Limb (tissue), 2 donors: Measurements from ENCODE around the gene OR2V1.
"Not testable (repeated sequence)": the region's sequence is repeated elsewhere in the genome, so short reads cannot be mapped to it uniquely, and the experiment has no call there.

Experiments
- DNase-seq, 2 donors: peaks; one replicate each; pipeline ENCODE4 v3.0.0-alpha.2; 2016; ENCODE audit errors: extremely low spot score in 2 of 2

The OR2V1 gene

DNA sequence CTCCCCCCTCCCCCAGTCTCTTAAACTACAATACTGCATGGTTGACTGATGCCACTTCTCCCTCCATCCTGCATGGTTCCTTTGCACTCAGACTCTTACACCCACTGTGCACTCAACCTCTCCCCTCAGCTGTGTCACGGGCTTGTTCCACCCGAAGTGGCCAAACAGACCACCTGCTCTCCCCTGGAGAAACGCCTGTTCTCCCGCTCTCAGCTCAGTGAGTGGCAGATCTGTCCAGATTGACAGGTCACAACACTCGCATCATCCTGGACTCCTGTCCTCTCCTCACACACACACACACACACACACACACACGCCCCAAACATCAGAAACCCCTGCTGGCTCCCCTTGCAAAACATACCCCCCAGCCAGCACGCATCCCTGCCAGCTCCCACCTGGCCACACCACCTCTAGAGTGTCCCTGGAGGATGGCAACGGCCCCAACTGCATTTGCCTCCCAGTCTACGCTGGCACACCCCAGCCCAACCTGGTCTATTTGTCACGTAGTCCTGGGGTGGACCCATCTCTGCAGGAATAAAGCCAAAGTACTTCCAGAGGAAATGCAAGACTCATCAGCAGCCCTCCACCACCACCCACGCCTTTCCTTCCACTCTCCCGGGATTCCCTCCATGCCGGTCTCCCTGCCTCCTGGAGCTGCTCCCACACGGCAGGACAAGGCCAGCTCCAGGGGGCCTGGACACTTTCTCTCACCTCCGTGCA, 2.9 kb downstream of the OR2V1 start:
- DNase-seq = no peak

DNA sequence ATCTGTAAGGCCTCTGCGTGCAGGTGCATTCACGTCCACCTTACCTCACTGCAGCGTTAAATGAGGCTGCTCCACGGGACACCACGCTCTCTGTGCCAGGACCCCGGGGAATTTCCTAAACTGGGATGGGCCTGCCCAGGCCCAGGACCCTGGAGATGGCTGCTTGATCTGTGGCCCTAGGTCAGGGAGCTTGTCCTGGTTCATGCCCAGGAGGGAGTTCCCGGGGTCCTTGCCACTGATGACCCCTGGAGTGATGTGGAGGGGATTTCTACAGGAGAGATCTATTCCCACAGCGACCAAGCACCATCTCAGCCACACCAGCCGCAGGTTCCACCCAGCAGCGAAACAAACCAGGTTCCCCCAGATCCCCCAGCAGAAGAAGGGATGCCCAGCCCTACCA, 3.5 kb downstream of the OR2V1 start:
- no peak for DNase-seq

DNA sequence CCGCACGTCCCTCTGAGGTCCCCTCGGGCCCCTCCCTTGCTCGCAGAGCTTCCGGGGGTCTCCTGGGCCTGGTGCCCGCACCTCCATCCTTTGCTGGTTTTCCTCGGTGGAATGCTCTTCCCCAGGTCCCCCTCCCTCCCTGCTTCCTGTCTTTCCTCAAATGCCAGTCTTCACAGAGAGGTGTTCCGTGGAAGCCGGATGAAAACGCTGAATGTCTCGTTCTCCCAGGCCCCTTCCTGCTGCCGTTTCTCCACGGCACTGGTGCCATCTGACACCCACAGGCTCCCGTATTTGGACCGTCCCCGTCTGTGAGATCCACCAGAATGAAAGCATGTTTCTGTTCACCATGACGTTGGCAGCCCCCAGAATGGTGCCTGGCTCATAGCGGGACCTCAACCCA, 4.1 kb downstream of the OR2V1 start:
- no peak for DNase-seq

DNA sequence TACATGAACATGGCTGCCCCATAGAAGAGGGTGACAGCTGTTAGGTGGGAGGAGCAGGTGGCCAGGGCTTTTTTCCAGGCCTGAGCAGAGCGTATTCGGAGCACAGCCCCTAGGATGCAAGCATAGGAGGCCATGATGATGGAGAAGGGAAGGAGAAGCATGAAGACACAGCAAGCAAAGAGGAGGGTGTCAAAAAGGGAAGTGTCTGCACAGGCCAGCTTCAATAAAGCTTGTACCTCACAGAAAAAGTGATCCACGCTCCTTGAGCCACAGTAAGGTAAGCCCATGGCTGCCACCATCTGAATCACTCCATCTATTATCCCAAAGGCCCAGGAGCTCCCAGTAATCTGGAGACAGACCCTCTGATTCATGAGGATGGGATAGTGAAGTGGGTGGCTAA, 6.4 kb downstream of the OR2V1 start:
- DNase-seq = no peak

DNA sequence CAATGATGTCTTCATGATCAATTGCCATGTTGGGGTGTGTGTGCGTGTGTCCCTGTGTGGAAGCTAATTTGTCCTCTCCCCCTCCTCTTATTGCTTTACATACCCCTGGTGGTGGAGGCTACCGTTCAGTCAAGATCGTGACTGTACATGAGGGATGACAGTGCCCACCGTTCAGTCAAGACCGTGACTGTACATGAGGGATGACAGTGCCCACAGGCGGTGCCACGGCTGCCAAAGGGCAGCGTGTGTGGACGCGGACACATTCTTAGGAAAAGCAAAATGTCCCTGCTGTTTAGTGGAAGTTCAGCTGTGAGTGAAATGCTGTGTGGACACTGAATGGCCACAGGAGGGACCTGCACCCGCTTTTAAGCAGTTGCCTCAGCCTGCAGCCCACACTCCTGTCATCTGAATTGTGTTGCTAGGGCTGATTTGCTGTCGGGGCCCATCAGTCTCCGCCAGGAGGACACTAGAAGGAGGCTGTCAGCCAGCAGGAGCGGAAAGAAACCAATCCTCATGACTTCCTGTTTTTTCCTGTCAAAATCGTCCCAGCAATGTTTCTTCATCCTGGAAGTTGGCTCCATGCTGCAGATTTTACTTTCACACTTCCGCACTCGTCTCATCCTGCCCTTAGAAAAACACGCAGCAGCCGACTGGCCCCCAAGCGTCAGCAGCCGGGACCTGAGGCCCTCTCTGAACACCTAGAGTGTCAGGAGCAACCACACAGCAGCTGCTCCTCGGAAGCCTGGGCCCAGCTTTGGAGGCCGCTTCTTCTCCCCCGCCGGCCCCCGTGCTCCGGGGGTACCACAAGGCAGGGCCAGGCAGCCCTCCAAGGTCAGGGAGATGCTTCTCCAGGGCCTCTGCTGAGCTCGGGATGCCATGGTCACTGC, 9.1 kb downstream of the OR2V1 start:
- DNase-seq = no peak

DNA sequence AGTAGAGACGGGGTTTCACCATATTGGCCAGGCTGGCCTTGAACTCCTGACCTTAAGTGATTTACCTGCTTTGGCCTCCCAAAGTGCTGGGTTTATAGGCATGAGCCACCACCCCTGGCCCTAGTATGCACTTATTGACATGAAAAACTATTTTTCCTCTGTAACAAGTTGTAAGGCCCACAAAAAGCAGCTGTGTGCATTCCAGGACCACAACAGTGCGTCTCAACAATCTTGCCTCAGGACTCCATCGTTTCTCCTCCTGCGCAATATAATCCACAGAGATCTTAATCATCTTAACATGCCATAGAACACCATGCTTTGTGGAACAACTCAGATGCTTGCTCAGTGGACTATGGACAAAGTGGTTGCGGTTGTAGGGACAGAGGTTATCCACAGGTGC, 10.2 kb downstream of the OR2V1 start:
- DNase-seq = no peak

DNA sequence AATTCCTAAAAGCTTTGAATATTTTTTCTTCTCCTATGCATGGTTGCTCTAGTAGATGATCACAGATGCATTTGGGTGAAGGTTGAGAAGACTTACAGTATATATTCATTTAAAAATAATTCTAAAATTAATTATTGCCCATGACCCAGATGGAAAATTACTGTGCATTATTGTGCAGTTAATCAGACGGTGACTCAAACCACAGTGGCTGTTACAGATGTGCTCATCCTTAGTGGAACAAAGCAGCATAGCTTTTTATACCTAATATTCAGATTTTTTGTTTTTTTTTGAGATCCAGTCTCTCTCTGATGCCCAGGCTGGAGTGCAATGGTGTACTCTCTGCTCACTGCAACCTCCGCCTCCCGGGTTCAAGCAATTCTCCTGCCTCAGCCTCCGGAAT, 10.7 kb downstream of the OR2V1 start:
- no peak for DNase-seq

DNA sequence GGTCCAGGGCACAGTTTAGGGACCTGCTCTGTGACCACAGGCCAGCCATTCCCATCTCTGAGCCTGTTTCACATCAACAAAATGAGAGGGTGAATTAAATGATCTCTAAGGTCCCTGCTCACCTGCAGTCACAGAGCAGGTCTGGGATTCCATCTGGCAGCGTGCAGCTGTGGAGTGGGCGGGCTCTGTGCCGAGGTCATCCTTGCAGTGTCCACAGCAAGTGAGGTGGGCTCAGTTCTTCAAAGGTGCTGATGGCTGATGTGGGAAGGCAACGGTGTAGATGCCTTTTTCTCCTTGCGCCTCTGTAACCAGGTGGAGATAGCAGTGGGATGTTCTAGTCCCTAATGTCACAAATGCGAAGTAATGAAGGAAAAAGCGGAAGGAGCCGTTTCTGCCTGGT, 11.9 kb downstream of the OR2V1 start:
- DNase-seq = no peak

DNA sequence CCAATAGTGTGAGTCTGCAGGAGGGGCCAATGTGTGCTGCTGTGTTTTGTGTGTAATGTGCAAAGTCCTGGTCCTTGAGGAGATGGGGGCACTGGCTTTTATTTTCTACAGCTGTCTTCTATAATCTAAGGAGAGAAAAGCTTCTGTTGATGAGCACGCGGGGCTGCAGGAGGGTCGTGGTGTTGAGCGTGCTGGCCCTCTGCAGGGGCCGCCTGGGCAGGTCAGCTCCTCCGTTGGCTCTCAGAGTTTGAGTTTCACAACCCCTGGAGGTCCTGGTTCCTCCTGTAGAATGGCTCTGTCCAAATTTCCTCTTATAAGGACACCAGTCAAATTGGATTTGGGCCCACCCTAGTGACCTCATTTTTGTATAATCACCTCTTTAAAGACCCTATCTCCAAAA, 12.6 kb downstream of the OR2V1 start:
- DNase-seq = no peak

DNA sequence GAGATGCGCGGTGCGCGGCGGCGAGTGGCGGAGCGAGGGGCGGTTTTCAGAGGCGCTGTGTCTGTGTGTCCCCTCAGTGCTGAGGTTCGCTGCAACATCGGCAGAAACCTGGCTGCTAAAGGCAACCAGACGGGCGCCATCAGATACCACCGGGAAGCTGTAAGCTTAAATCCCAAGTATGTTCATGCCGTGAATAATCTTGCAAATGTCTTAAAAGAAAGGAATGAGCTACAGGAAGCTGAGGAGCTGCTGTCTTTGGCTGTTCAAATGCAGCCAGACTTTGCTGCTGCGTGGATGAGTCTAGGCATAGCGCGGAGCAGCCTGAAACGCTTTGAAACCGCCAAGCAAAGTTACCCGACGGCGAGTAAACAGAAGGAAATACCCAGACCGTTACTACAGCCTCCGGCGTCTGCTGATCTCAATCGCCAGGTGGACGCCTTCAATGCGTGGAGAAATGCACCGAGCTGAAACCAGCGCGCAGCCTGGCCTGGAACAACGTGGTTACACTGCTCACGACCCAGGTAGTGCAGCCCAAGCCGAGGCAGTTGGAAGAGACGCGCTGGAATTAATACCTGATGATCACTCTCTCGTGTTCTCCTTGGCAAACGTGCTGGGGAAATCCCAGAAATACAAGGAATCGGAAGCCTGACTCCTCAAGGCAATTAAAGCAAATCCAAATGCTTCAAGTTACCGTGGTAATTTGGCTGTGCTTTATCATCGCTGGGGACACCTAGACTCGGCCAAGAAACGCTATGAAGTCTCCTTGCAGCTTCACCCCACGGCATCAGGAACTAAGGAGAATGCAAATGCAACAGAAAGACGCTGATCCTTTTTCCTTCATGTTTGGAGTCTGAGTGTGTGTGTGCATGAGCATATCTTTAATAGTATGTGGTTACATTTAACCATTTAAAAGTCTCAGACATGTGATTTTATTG, 15.9 kb downstream of the OR2V1 start:
- peak in 1 of 2 donors; percentile 37 for DNase-seq

DNA sequence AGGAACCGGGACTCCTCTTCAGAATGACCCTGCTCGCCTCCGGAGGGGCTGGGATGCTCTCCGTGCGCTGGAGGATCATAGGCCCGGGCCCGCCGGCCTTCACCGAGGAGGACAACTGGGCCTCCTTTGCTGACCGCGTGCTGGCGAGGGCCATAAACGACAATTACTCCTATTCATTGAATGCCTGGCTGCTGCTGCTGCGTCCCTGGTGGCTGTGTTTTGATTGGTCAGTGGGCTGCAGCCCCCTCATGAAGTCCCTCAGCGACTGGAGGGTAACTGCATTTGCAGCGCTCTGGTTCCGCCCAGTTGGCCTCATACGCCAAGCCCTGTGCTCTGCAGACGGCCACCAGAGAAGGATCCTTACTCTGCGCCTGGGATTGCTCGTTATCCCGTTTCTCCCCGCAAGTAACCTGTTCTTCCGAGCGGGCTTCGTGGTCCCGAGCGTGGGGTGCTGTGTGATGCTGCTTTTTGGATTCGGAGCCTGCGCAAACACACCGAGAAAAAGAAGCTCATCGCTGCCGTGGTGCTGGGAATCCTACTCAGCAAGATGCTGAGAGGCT, 16.6 kb downstream of the OR2V1 start:
- no peak for DNase-seq

DNA sequence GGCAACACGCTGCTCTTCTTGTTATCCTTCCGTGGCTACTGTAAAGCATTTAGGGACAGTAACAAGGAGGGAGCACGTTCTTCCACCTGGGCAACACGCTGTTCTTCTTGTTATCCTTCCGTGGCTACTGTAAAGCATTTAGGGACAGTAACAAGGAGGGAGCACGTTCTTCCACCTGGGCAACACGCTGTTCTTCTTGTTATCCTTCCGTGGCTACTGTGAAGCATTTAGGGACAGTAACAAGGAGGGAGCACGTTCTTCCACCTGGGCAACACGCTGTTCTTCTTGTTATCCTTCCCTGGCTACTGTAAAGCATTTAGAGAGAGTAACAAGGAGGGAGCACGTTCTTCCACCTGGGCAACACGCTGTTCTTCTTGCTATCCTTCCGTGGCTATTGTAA, 17.4 kb downstream of the OR2V1 start:
- DNase-seq = not testable (repeated sequence)

DNA sequence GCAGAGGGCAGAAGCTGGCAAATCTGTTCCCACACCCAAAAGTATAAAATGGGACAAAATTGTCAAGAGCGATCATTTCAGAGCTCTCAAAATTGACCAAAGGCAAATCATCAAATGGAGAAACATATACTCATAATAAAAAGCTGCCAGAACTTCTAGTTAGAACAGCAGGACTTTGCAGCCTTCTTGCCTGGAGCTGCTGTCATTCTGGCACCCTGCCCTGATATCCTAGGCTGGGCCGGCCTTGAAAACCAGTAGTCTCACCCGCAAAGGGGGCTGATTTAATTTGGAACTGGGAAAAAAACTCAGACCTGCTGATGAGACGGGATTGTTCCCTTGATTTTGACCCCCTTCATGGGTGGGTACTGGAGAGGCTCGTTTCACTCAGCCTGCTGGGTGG, 18.5 kb downstream of the OR2V1 start:
- no peak for DNase-seq

DNA sequence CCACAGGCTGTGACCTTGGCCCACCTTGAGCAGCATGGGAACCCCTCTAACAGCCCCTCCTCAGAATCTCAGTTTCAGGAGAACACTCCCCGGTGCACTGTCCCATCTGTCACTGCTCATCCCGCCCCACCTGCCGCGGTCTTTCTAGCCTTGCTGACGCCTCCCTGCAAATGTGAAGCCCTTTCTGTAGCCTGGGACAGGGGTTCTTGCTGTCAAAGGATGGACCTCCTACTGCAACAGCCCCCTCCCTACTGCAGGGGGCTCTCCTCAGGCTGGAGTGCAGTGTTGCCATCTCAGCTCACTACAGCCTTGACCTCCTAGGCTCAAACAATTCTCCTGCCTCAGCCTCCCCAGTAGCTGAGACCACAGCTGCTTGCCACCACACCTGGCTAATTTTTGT, 20.0 kb downstream of the OR2V1 start:
- DNase-seq = no peak

DNA sequence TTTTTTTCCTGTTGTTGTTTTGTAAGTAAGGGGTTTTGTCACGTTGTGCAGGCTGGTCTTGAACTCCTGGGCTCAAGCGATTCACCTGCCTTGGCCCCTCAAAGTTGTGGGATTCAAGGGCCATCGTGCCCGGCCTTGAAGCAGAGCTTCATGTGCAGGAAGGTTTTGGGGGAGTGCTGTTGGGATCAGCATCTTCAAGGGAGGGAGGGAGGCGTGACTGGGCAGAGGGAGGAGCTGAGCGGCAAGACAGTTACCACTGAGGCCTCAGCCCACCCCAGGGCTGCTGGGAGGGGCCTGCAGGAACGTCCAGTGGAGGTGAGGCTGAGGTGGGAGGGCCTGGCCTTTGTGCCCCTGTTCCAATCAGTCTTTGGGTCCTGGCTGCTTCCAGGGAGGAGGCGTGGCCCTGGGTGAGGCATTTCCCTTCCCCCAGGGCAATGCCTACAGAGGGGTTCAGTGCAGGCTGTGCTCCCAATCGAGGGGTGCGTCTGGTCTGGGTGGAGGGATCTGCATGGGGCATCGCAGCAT, 21.4 kb downstream of the OR2V1 start:
- DNase-seq = no peak

DNA sequence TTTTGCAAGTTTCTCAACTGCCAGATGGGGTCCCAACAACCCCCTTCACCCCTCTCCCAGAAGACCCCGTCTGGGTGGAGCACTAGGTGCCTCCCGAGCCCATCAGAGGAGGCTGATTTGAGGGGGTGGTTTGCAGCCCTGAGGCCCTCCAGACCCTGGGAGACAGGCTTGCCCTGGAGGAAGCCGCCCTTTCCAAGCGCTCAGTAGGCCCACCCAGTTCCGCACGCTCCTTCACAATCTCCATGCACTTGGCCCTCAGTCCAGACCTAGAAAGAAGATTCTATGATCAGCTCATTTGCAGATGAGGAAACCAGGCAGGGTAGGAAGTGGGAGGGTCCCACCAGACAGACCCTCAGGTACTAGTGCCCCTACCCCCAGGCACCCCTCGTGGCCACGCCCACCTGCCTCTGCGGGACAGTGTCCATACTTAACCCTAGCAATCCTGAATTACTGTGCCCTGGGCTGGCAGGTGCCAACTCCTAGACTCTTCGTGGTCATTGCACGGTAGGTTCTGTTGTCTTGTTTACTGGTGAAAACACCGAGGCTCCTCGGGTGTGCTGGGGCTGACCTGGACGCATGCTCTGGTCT, 22.3 kb downstream of the OR2V1 start:
- no peak for DNase-seq

DNA sequence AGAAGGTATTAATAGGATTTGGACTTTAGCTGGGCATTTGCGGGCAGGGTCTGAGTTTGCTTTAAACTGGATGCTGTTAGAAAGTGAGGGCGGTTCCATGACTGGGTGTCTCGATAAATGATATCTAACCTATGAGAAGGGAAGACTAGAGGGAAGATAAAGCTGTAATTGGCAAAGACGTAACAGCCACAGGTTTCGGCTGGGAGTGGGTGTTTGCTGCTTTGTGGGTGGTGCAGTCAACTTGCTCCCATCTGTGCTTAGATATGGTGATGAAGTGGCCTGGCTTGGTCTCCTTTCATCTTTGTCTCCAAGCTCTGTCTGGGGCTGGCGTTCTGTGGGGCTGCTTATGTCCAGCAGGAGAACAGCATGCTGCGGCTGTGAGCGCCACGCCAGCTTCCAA, 23.3 kb downstream of the OR2V1 start:
- no peak for DNase-seq

DNA sequence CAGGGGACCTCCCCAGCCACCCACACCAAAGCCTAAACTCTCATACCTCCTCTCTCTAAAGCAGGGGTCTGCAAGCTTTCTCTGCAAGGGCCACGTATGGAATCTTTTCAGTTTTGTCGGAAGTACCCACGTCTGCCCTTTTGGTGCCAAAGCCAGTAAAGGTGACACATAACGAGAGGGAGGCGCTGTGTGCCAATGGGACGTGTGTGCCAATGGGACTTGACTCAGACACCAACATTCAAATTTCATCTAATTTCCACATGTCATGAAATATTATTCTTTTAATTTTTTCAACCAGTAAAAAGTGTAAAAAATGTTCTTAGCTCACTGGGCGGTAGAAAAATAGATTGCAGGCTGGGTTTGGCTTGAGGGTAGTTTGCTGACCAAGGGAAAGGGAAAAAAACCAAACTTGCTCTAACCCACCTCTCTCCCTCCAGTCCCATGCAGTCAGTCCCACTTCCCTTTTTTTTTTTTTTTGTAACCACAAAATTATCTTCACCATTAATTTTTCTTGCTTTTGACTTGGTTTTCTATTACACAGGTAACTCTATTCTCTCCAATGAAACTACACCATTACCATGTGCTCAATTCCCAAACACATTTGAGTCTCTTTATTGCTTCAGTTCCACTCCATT, 25.5 kb downstream of the OR2V1 start:
- DNase-seq = no peak

DNA sequence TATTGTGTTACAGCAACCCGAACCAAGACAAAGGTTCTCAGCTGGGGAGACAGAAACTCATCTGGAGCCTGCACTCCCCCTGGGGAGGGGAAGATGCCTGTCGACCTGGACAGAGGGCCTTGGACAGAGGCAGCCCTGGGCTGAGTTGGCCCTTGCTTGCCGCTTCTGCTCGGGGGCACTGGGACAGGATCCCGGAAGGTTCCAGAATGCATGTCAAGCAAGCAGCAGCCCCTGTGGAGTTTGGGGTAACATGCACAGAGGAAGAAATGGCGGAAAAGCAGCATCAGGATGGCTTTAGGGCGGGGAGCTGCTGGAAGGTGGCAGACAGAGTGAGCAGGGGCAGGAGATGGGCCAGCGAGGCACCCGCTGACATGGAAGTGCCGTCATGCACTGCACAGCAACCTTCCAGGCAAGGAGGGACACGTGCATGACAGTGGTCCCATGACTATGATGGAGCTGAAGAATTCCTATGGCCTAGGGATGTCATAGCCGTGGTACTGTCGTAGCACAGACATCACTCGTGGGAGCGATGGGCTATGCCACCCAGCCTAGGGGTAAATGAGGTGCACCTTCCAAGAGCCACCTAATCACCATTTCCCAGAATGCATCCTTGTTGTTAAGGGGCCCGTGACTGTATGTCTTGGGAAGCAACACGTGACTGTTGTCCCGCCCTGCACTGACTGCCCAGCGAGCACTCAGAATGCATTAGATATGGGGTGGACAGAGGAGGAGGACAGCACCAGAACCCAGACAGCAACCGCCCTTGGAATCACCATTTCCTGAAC, 26.2 kb downstream of the OR2V1 start:
- not testable (repeated sequence) for DNase-seq

DNA sequence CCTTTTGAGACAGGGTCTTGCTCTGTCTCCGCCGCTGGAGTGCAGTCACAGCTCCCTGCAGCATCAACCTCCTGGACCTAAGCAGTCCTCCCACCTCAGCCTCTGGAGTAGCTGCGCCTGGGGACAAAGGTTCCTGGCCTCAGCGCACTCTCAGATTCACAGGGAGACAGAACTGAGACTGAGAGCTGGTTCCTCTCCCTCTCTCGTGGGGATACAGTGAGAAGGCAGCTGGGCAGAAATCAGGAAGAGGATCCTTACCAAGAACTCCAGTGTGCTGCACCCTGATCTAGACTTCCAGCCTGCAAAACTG, 26.8 kb downstream of the OR2V1 start:
- DNase-seq = not testable (repeated sequence)
